HG02763 (cell line): ENCODE results near the gene LDB3.
A peak's percentile ranks its signal among the peaks of the same experiment; 100 is the strongest.

Source experiments
- ATAC-seq: cut with Tn5 transposase; IDR thresholded peaks from one replicate; pipeline ENCODE4 v1.9.1; 2021; ENCODE audit warnings: mild to moderate bottlenecking, moderate library complexity; ENCODE audit not compliant: unreplicated experiment

LDB3 gene

DNA sequence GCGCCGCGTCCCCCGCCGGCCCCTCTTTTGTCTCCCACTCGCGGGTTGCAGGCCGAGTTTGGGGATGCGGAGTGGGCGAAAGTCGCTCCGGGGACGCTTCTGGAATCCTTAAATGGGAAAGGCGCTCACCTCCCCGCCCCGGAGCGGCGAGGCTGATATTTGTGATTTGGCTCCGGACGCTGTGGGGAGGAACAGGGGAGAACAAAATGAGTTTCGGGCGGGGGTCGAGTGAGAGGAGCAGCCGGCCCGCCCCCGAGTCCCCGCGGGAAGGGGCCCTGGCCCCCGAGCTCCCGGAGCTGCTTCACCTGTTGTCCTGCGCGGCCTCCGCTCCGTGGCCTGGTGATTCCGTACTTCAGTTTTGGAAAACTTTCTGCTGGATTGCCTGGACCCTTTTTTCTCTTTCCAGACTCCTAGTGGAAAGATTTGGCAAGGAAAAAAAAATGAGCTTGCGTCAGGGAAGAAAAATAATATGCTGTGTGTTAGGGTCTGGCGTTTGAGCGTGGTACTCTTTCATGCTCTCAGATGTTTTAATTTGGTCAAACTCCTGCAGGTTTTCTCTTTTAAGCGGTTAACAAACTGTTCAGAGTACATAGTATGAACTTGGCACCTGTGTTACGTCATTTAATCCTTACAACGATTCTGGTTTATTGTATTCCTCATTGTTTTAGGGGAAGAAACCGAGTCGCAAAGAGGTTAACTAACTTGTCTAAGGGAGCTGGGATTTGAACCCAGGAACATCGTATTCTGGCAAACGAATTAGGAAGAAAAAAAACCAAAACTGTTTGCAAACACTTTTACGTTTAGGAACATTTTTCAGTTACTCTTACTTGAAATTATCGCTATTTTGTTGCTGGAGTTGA lies 89.0 kb downstream of the LDB3 start:
- peak; percentile 1 for ATAC-seq

DNA sequence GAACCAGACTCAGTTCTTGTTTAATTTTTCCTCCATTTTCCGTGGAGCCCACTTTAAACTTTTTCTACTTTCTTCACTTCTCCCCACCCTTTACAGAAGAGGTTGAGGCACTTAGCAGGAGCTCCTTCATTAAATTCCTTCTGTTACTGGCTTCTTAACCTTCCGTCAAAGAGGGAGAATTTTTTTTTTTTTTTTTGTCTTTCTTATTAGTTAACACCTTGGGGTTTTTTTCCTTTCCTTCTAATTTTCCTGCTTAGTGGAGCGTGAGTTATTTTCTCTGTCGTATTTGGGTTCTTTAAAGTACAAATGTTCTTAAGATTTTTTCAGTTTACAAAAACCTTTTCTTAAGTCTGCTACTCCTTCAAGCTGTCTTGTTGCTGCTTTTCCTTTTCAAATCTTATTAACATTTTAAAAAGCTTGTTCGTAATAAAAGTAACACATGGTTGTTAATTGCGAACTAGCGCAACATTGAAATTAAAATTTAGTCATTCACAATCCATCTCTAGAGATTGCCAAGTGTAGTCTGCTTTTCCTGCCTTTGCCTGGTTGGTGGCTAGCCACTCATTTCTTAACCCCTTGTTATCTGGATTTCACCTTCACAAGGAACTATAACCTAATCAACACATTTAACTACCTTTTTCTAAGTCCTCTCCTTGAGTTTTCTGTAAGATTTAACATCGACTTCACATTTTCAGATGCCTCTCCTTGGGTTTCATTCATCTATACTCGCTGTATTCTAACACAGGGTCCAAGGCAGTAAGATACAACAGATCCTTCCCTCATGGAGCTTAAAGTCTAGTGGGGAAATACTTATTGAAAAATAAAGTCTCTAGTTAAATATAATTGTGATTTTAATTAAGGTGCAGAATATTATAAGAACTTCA lies 90.1 kb downstream of the LDB3 start:
- ATAC-seq, result no peak

DNA sequence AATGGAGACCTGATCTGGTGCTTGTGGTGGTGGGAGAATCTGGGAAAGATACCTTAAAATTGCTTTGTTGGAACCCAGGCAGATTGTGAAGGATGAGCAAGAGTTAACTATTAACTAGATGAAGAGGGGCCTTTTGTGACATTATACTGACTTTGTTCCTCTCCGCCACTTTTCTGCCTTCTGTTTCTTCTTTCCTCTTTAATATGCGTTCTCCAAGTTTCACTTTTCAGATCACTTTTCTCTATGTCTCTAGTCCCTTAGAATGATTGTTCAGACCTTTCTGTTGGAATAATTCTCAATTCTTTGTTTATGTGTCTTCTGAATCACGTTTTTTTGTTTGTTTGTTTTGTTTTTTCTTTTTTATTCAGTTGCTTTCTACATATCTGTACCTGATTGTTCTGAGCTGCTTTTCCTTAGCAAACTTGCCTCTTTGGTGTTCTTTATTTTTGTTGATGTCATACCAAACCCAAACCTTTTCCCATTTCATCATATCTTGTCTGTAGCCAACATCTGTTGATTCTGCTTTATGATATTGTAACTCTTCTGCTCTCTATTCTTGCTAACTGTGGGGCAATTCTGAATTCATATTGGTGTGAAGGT lies 90.9 kb downstream of the LDB3 start:
- no peak for ATAC-seq

DNA sequence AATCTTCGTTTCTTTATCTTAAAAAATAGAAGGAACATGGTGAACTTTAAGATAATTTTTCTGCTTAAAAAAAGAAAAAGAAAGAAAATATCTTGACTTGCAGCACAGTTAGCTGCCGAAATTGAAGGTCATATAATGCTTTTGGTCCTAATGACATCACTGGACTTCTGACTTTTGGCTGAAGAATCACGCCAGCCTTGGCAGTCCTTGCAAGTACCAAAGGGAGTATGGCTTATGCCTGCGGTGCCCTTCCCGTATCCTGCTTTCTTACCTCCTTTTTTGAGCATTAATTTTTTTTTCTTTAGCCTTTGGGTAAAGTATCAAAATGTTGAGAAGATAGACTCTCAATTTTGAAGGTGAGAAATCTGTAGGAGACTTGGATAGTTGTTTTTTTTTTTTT lies 95.1 kb downstream of the LDB3 start:
- no peak for ATAC-seq

DNA sequence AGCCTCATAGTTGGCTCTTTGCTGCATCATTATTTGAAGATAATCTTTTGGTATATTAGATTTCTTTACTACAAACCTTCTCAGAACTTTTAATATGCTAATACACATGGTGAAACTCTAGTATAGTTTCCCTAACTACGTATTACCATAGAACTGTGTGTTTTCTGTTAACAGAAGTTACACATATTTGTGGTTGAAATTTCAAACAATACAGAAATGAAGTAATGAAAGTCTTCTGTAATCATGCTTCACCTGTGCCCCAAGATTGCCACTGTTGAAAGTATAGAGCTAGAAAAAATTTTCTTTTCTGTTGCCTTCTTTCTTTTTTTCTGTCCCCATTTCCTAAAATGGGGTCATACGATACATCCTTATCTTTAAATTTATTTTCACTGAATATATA lies 97.2 kb downstream of the LDB3 start:
- ATAC-seq, result no peak

DNA sequence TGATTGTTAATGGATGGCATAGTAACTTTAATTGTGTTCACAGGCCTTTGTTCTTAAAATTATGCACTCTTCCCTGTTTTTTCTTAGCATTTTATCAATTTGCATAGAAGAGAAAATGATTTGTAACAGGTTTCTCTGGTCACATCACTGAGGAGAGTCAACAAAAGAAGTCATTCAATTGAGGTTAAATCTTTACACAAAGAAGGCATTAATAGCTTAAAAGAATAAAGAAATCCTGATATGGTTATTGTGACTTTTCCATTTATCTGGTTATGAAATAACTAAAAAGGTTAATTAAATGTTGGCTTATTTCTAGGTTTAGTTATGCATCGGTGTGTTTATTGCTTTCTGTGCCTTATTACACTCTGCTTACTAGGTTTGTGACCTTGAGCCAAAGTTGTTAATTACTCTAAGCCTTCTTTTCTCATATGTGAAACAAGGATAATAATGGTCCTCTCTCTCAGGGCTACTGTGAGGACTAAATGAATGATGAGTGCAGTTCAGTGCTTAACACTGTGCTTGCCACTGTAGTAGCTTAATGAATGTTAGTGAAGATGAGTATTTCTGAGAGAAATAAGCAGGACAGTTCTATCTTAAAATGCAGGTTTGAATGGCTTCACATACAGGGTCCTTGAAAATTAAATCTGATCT lies 100.2 kb downstream of the LDB3 start:
- ATAC-seq, result no peak

DNA sequence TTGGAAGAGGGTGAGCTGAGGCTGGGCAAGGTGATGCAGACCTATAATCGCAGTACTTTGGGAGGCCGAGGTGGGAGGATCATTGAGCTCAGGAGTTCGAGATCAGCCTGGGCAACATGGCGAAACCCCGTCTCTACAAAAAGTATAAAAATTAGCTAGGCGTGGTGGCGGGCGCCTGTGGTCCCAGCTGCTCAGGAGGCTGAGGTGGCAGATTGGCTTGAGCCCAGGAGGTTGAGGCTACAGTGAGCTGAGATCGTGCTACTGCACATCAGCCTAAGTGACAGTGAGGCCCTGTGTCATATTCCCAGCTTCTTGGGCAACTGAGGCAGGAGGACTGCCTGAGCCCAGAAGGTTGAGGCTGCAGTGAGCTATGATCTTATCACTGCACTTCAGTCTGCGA lies 101.7 kb downstream of the LDB3 start:
- no peak for ATAC-seq

DNA sequence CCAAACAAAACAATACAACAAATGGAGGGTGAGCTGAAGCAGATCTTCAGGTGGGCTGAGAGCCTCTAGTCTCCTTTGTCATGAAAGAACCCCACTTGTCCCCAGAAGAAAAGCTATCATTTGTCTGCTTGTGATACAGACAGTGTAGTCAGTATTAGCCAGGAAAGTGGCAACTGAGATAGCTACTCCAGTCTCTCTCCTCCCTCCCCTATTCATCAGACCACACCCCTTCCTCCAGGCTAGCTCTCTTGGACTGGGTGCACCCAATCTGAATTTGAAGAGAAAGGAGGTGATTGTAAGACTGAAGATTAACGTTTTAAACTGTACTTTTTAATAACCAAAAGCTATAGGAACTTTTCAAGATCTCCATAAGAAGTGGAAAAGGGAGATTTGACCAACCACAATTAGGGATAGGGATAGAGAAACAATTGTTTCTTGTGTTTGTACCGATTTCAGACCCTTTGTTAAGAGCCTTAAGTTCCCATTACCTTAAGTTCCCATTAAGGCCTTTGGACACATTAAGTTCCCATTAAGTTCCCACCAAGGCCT lies 102.2 kb downstream of the LDB3 start:
- no peak for ATAC-seq

DNA sequence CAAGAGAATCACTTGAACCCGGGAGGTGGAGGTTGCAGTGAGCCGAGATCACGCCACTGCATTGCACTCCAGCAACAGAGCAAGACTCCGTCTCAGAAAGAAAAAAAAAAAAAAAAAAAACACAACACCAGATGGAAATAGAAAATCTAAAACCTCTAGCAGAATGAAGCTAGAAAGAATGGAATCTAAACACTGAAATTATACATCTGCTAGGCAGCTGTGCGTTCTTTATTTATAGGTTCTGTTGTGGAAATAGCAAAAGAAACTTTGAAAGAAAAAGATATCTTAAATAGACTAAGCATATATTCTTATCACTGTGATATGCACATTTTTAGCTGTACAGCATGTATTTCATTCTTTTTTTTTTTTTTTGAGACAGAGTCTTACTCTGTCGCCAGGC lies 105.2 kb downstream of the LDB3 start:
- ATAC-seq, result no peak

DNA sequence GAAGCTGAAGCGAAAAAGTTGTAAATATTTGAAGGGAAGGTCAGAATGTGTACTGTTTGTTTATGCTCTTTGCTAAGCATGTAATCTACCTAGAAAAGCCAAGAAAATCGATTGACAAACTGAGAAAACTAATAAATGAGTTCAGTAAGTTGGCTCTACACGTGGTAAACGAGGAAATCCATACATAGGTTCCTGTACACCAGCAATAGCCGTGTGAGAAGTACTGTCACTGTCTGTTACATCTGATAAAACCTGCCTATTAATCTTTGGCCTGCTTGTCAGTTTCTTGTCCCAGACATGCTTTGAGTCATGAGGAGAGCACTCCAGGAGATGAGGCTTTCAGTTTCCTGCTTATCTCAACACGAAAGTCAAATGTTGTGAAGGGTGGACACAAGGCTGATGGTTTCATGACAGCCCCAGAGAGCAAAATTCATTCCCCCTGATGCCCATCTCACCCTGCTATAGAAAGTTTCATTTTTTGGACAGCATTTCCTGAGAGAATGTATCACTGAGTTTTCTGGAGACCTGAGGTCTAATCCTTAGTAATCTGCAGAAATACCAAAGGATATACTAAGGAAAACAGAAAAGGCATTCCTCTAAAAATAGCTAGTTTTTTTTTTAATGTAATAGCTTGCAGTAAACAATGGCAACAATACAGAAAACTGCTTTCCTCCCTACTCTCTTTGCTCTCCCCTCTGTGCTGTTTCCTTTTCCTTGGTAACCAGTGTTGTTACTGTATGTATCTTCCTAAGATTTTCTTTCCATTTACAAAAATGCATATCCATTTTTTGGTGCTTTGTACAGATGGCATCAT lies 107.0 kb downstream of the LDB3 start:
- ATAC-seq, result peak; percentile 64

DNA sequence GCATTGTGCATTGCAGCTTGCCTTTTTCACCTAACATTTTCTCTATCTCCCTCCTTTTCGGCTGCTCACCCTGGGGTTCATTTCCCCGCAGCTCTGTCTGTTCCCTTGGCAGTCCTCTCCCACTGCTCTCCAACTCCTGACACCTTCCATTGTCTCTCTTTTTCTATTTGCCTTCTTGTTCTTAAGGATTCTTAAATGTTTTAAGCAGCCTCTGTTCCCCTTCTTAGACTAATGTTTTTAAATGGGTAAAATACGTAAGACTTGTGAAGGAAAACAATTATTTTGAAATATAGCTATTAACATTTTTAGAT lies 107.5 kb downstream of the LDB3 start:
- no peak for ATAC-seq

DNA sequence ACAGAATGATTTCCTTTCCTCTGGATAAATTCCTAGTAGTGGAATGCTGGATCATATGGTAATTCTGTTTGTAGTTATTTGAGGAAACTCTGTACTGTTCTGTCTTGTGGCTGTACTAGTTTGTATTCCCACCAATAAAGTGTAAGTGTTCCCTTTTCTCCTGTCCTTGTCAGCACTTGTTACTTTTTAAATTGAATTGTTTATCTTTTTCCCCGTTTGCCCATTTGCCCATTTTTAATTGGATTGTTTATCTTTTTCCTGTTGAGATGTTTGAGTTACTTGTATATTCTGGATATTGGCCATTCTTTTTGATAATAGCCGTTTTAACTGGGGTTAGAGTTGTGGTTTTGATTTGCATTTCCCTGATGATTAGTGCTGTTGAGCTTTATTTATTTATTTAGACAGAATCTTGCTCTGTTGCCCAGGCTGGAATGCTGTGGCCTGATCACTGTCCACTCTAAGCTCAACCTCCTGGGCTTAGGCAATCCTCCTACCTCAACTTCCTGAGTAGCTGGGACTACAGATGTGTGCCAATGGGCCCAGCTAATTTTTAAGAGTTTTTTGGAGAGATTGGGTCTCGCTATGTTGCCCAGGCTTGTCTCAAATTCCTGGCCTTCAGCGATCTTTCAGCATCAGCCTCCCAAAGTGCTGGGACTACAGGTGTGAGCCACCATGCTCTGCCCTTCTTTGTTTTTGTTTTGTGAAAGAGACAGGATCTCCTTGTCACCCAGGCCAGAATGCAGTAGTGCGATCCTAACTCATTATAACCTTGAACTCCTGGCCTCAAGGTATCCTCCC lies 111.1 kb downstream of the LDB3 start:
- no peak for ATAC-seq

DNA sequence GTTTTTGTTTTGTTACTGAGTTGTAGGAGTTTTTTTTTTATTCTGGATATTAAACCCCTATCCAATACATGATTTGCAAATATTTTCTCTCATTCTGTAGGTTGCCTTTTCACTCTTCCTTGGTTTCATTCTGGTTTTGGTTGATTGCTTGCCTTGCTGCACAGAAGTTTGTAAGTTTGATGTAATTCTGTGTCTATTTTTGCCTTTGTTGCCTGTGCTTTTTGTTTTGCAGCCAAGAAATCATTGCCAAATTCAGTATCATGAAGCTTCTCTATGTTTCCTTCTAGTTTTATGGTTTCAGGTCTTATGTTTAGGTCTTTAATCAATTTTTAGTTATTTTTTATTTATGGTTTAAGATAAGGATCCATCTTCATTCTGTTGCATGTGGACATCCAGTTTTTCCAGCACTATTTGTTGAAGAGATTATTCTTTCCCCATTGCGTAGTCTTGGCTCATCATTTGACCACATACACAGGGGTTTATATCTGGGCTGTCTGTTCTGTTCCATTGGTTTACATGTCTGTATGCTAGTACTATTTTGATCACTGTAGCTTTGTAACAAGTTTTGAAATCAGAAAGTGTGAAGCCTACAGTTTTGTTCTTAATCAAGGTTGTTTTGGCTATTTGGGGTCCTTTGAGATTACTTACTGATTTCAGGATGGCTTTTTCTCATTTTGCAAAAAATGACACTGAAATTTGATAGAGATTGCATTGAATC lies 114.5 kb downstream of the LDB3 start:
- ATAC-seq, result no peak

DNA sequence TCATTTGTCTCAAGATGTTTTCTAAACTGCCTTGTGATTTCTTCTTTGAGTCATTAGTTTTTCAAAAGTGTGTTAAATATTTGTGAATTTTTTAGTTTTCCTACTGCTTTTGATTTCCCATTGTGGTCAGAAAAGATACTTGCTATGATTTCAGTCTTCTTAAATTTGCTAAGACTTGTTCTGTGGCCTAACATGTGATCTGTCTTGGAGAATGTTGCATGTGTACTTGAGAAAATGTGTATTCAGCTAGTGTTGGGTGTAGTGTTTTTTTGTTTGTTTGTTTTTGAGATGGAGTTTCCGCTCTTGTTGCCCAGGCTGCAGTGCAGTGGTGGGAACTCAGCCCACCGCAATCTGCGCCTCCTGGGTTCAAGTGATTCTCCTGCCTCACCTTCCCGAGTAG lies 116.7 kb downstream of the LDB3 start:
- no peak for ATAC-seq
